ENCODE data around the gene ACTRT2. TPM values are rescaled to one million over a fixed set of nuclear protein-coding genes. Genes with fewer than 3 reads are reported as not detected.

ACTRT2 gene
- total RNA-seq, 1 experiment from 2014 or later = not detected

DNA sequence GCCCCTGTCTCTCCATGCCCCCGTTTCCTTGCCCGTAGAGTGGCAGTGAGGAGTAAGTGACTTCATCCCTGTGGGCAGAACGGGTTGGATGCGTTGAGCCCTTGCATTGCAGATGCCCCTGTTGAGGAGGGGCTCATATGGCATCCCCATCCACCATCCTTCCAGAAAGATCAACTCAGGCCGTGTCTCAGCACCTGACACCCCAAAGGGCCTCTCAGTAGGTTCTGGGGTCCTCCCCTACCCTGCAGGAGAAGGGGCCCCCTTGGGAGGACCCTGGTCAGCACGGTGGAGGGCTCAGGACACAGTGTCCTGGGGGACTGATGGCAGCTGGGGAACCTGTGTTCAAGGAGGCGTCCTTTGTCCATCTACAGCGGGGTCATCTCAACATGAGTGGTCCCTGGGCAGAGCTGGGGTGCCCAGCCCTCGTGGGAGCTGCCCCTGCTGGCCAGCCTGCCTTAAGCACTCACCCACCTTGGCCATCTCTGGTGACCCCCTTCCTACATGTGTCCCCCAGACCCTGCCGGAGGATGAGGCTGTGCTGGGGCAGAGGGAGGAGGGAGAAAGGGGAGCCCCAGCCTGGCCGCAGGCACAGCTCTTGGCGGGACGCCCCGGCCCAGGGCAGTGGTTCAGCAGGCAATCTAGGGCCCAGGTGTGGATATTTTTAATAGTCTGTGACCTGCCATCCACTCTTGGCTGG, 48.2 kb upstream of the ACTRT2 start:
- H2BK15ac ChIP-seq (ENCODE audit: low read depth, low read length) = no peak overlapping the region
- H4K91ac ChIP-seq (ENCODE audit: insufficient read length, low read depth, low read length) = no peak overlapping the region
- H3K18ac ChIP-seq (ENCODE audit: insufficient read length, low read depth, low read length) = no peak overlapping the region
- no peaks in the 10 kb centered on the region for H3K79me1 ChIP-seq (ENCODE audit: insufficient read depth, low read depth, low read length, poor library complexity, severe bottlenecking)
- H3K4me3 Mint-ChIP-seq = no peak overlapping the region
- H3K23me2 ChIP-seq (ENCODE audit: insufficient read length, low read depth, low read length, poor library complexity, severe bottlenecking) = no peaks in the 10 kb centered on the region
- H2AK5ac ChIP-seq (ENCODE audit: insufficient read length, low read length) = no peak overlapping the region
- H3K14ac ChIP-seq (ENCODE audit: insufficient read depth, low read length) = no peak overlapping the region
- no peaks in the 10 kb centered on the region; the same call in 1 of the 2 replicates for H3K27me3 Mint-ChIP-seq (ENCODE audit: low read depth)
- no peak overlapping the region for H2BK20ac ChIP-seq (ENCODE audit: low read depth, low read length, poor library complexity, severe bottlenecking)
- H3K27ac Mint-ChIP-seq = no peak overlapping the region
- no peak overlapping the region for H3K4ac ChIP-seq (ENCODE audit: low read depth, low read length)
- no CpG with 5 or more reads among the region's 14 CpGs for WGBS (ENCODE audit: extremely low coverage, insufficient read length, low lambda C conversion rate)
- no peak overlapping the region for H3K9ac ChIP-seq (ENCODE audit: extremely low read depth, insufficient read length, low read length)
- H3K27ac ChIP-seq (ENCODE audit: insufficient read length, low read depth, low read length) = no peak overlapping the region
- H3K23ac ChIP-seq (ENCODE audit: insufficient read length, low read depth, low read length) = no peak overlapping the region
- no peaks in the 10 kb centered on the region for H3K4me1 Mint-ChIP-seq
- no peak overlapping the region for H2BK12ac ChIP-seq (ENCODE audit: insufficient read length, low read depth, low read length)
- no peak for TF ChIP-seq CTCF (conservative IDR thresholded peaks at IDR 0.05)
- no peak overlapping the region for H4K8ac ChIP-seq (replicated peaks; ENCODE audit: insufficient read length, low read depth, low read length)
- H3K4me1 ChIP-seq (ENCODE audit: insufficient read depth, low read length) = no peaks in the 10 kb centered on the region
- H3K56ac ChIP-seq (ENCODE audit: insufficient read length, low read depth, low read length) = no peak overlapping the region
- no peaks in the 10 kb centered on the region for H3K27me3 ChIP-seq (ENCODE audit: insufficient read depth, low read length)
- H3K36me3 Mint-ChIP-seq (ENCODE audit: insufficient read depth in 1 of 3, low read depth in 3 of 3) = peaks cover 0 to 18% (median 0%) of the 10 kb centered on the region in 3 experiments; a peak in 2 of 7 replicates
- H2AFZ ChIP-seq (ENCODE audit: low read length) = no peak overlapping the region
- no peak for DNase-seq
- H3K79me2 ChIP-seq (ENCODE audit: insufficient read depth, low read length) = no peaks in the 10 kb centered on the region
- peaks cover 2 to 58% of the 10 kb centered on the region in 2 experiments; a peak in 4 of 5 replicates for H3K9me3 Mint-ChIP-seq
- no peak overlapping the region for H2BK120ac ChIP-seq (ENCODE audit: low read depth, low read length, poor library complexity, severe bottlenecking)
- no peak overlapping the region for H3T11ph ChIP-seq (ENCODE audit: low read length)
- no peaks in the 10 kb centered on the region for H4K20me1 ChIP-seq (ENCODE audit: control insufficient read depth, insufficient read depth, insufficient read length)
- H3K4me2 ChIP-seq (ENCODE audit: insufficient read depth, insufficient read length, low read length) = no peak overlapping the region
- peaks cover 80% of the 10 kb centered on the region for H3K9me3 ChIP-seq (ENCODE audit: control insufficient read depth, low read depth, low read length)
- no peak overlapping the region for H4K5ac ChIP-seq (ENCODE audit: insufficient read length, low read depth, low read length)
- H2BK5ac ChIP-seq (ENCODE audit: insufficient read length, low read length) = no peak overlapping the region
